ENCODE measurements around the gene DNAJB11.
"Not testable (repeated sequence)": the region's sequence is repeated elsewhere in the genome, so short reads cannot be mapped to it uniquely, and the experiment has no call there.

The DNAJB11 gene

DNA sequence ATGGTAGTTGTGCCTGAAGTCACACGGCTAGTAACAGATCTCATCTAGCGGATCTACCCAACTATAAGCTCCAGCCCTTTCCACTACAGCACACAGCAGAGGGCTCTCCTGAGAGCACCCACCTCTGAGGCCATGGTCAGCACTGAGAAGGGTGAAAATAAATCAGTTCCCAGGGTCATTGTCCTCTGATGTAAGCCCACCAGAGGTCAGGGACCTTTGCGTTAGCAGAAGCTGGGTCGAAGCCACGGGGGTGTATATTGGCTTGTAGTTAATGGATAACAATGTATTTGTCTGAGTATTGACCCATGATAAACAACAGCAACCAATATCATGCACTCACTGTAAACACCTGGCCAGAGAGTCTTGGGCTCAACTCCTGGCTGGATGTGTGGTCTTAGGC lies 63.7 kb downstream of the DNAJB11 start:
- H3K4me1 Mint-ChIP-seq, H3K27me3 Mint-ChIP-seq, H3K27ac Mint-ChIP-seq, H3K4me3 Mint-ChIP-seq, DNase-seq, ATAC-seq, H3K9me3 Mint-ChIP-seq: not testable (repeated sequence)

Measured in stimulated activated naive CD8-positive, alpha-beta T cell treated with anti-CD3 and anti-CD28 coated beads, Interleukin-15, amount 100 ng/mL, for 72 hours (primary cell).